Breast epithelium (tissue), 3 donors: ENCODE measurements around the gene OR5A1.
"Not testable (repeated sequence)": the region's sequence is repeated elsewhere in the genome, so short reads cannot be mapped to it uniquely, and the experiment has no call there.

ENCODE experiments used
- CTCF ChIP-seq, 3 donors: fragments of 450-650 bp; IDR thresholded peaks; one replicate each; pipeline ENCODE4 v1.5.1; 2016 to 2017; ENCODE audit warnings: antibody characterized with exemption in 3 of 3, mild to moderate bottlenecking in 3 of 3, moderate library complexity in 3 of 3
- POLR2A ChIP-seq: fragments of 450-650 bp; IDR thresholded peaks from one replicate; pipeline ENCODE4 v1.6.1; 2016; ENCODE audit warnings: antibody characterized with exemption, mild to moderate bottlenecking, moderate library complexity
- POLR2AphosphoS5 ChIP-seq, 3 donors: sonication (generic); formaldehyde crosslinking; IDR thresholded peaks; one replicate each; pipeline ENCODE4 v1.6.1; 2017; ENCODE audit warnings: antibody characterized with exemption in 3 of 3

- TF ChIP-seq CTCF (IDR thresholded peaks at IDR 0.05); POLR2A; POLR2AphosphoS5 (IDR thresholded peaks at IDR 0.05): not testable (repeated sequence)
Measured at GRCh38 chr11:59445624-59446023, 9.4 kb downstream of the OR5A1 start.
